CD14-positive monocyte (primary cell): ENCODE measurements around the gene SLC16A4. TPM values are rescaled to one million over a fixed set of nuclear protein-coding genes. Genes with fewer than 3 reads are reported as not detected.

Source experiments
- DNase-seq, 3 donors: peaks; one replicate each; pipeline ENCODE4 v3.0.0-alpha.2; 2011 to 2022
- H2AFZ ChIP-seq: 2 replicates; pipeline ENCODE4 v1.6.0; 2012; ENCODE audit warnings: mild to moderate bottlenecking, low read depth, low read length, inconsistent platforms; ENCODE audit not compliant: insufficient read depth, poor library complexity, severe bottlenecking
- H3K27ac ChIP-seq, 2 donors: 1 replicate in 1 of 2; 2 replicates in 1 of 2; pipeline ENCODE4 v1.5.1; 2012 to 2013; ENCODE audit warnings: low read length in 2 of 2, control low read depth in 1 of 2, inconsistent platforms in 1 of 2, low read depth in 1 of 2, mild to moderate bottlenecking in 1 of 2
- H3K27me3 ChIP-seq, 2 donors: one replicate each; pipeline versions ENCODE4 v1.6.0 to v1.6.1; 2011 to 2013; ENCODE audit warnings: low read length in 2 of 2; ENCODE audit not compliant: control insufficient read depth in 2 of 2, insufficient read depth in 2 of 2
- H3K36me3 ChIP-seq, 2 donors: replicated peaks in 1 of 2; 1 replicate in 1 of 2; 2 replicates in 1 of 2; pipeline versions ENCODE4 v1.5.1 to v1.6.1; 2012 to 2013; ENCODE audit warnings: low read length in 2 of 2, control low read depth in 1 of 2, inconsistent platforms in 1 of 2, mild to moderate bottlenecking in 1 of 2; ENCODE audit not compliant: insufficient read depth in 2 of 2, control insufficient read depth in 1 of 2
- H3K4me1 ChIP-seq, 2 donors: 1 replicate in 1 of 2; 2 replicates in 1 of 2; pipeline versions ENCODE4 v1.5.1 to v1.6.1; 2012 to 2013; ENCODE audit warnings: low read length in 2 of 2, control low read depth in 1 of 2, inconsistent platforms in 1 of 2, mild to moderate bottlenecking in 1 of 2, moderate library complexity in 1 of 2; ENCODE audit not compliant: insufficient read depth in 2 of 2, control insufficient read depth in 1 of 2
- H3K4me2 ChIP-seq: replicated peaks from 2 replicates; pipeline ENCODE3; 2012; ENCODE audit warnings: low read length, moderate library complexity, mild to moderate bottlenecking; ENCODE audit not compliant: poor library complexity, severe bottlenecking; ENCODE audit errors: extremely low read depth
- H3K4me3 ChIP-seq, 3 experiments: fragments of 200-600 bp in 1 of 3; sonication (generic) in 1 of 3; replicated peaks in 1 of 3; 1 replicate in 2 of 3; 2 replicates in 1 of 3; pipeline ENCODE4 v1.5.1; 2011 to 2013; ENCODE audit warnings: low read length in 3 of 3, mild to moderate bottlenecking in 3 of 3, control low read depth in 2 of 3, low read depth in 2 of 3, inconsistent platforms in 1 of 3, moderate library complexity in 1 of 3
- H3K79me2 ChIP-seq: 2 replicates; pipeline ENCODE4 v1.6.0; 2012; ENCODE audit warnings: mild to moderate bottlenecking, control low read depth, inconsistent platforms, low read length, moderate library complexity; ENCODE audit not compliant: insufficient read depth
- H3K9ac ChIP-seq: 2 replicates; pipeline ENCODE4 v1.6.0; 2017; ENCODE audit warnings: low read length, mild to moderate bottlenecking; ENCODE audit not compliant: insufficient read depth, poor library complexity, severe bottlenecking
- H3K9me3 ChIP-seq, 2 donors: replicated peaks in 1 of 2; 1 replicate in 1 of 2; 2 replicates in 1 of 2; pipeline versions ENCODE4 v1.5.1 to v1.6.1; 2012 to 2013; ENCODE audit warnings: low read length in 2 of 2, control low read depth in 1 of 2; ENCODE audit not compliant: control insufficient read depth in 1 of 2, insufficient read depth in 1 of 2
- H4K20me1 ChIP-seq: 2 replicates; pipeline ENCODE4 v1.6.0; 2012; ENCODE audit warnings: mild to moderate bottlenecking, low read length, control low read depth, moderate library complexity; ENCODE audit not compliant: insufficient read depth
- H3K27ac Mint-ChIP-seq, 7 donors: one replicate each; pipeline ENCODE4 v1.8.0; 2020; ENCODE audit warnings: mild to moderate bottlenecking in 7 of 7, mixed read lengths in 7 of 7, moderate library complexity in 6 of 7, inconsistent platforms in 2 of 7
- H3K27me3 Mint-ChIP-seq, 3 donors: one replicate each; pipeline ENCODE4 v1.8.0; 2021 to 2022; ENCODE audit warnings: low read depth in 3 of 3, mild to moderate bottlenecking in 3 of 3, mixed read lengths in 3 of 3, moderate library complexity in 3 of 3, inconsistent platforms in 1 of 3
- H3K36me3 Mint-ChIP-seq, 2 donors: one replicate each; pipeline ENCODE4 v1.8.0; 2020; ENCODE audit warnings: mixed read lengths in 2 of 2, inconsistent platforms in 1 of 2, mild to moderate bottlenecking in 1 of 2
- H3K4me1 Mint-ChIP-seq: one replicate; pipeline ENCODE4 v1.8.0; 2020; ENCODE audit warnings: mild to moderate bottlenecking, mixed read lengths
- H3K4me3 Mint-ChIP-seq, 2 donors: one replicate each; pipeline ENCODE4 v1.8.0; 2020; ENCODE audit warnings: mild to moderate bottlenecking in 2 of 2, mixed read lengths in 2 of 2, moderate library complexity in 1 of 2
- H3K9me3 Mint-ChIP-seq, 7 donors: one replicate each; pipeline ENCODE4 v1.8.0; 2020 to 2022; ENCODE audit warnings: mixed read lengths in 7 of 7, mild to moderate bottlenecking in 6 of 7, moderate library complexity in 6 of 7, inconsistent platforms in 2 of 7
- WGBS: methylation state at CpG from one replicate; pipeline ENCODE4 v1.1.5; 2013; ENCODE audit warnings: missing lambda C conversion rate; ENCODE audit not compliant: insufficient coverage; 5-methylcytosine and 5-hydroxymethylcytosine counted together
- intact Hi-C, 2 donors: fragments of 100-400 bp; cut with micrococcal nuclease; formaldehyde crosslinking; loops; one replicate each; pipeline versions ENCODE4 v1.15.0 to v1.15.1; 2023
- polyA plus RNA-seq, 3 donors: library from polyadenylated mRNA; depleted of rRNA in 1 of 3; unstranded in 2 of 3; stranded (reverse) in 1 of 3; fragments of 300-500 nt in 2 of 3; fragments of >200 nt in 1 of 3; fragmentation: Illumina TruSeq in 2 of 3; gene quantifications; 1 replicate in 2 of 3; 2 replicates in 1 of 3; pipeline ENCODE4 v1.2.3, GENCODE V29; 2012 to 2021
- TF ChIP-seq, protein P1 (sequence below): fragments of 200-600 bp; IDR thresholded peaks from one replicate; pipeline ENCODE4 v1.8.0; 2022; ENCODE audit warnings: antibody characterized with exemption, mild to moderate bottlenecking

Gene SLC16A4
- polyA plus RNA-seq, 3 donors, result 0.13 to 0.26 (median 0.25) TPM

- peaks cover 56% of the 10 kb centered on the region for H3K4me1 Mint-ChIP-seq
- peaks cover 0 to 1% (median 0%) of the 10 kb centered on the region in 3 donors for H3K27me3 Mint-ChIP-seq
- peak overlapping the region; percentile 94 to 99 for H3K27ac ChIP-seq
- peaks cover 36 to 59% of the 10 kb centered on the region in 2 donors for H3K4me1 ChIP-seq
- H3K9me3 Mint-ChIP-seq, result peaks cover 0 to 3% (median 0%) of the 10 kb centered on the region in 7 donors
- H3K4me3 Mint-ChIP-seq, result no peak overlapping the region
- H4K20me1 ChIP-seq, result peaks cover 52% of the 10 kb centered on the region
- peaks cover 62% of the 10 kb centered on the region for H3K79me2 ChIP-seq
- intact Hi-C loops, result no loop called here
- no peak overlapping the region for H3K27ac Mint-ChIP-seq
- H3K4me2 ChIP-seq, result peak overlapping the region; percentile 95
- H3K9ac ChIP-seq, result peak overlapping the region; percentile 91
- H2AFZ ChIP-seq, result peak overlapping the region; percentile 87
- no peak for DNase-seq
- TF ChIP-seq, protein P1, sequence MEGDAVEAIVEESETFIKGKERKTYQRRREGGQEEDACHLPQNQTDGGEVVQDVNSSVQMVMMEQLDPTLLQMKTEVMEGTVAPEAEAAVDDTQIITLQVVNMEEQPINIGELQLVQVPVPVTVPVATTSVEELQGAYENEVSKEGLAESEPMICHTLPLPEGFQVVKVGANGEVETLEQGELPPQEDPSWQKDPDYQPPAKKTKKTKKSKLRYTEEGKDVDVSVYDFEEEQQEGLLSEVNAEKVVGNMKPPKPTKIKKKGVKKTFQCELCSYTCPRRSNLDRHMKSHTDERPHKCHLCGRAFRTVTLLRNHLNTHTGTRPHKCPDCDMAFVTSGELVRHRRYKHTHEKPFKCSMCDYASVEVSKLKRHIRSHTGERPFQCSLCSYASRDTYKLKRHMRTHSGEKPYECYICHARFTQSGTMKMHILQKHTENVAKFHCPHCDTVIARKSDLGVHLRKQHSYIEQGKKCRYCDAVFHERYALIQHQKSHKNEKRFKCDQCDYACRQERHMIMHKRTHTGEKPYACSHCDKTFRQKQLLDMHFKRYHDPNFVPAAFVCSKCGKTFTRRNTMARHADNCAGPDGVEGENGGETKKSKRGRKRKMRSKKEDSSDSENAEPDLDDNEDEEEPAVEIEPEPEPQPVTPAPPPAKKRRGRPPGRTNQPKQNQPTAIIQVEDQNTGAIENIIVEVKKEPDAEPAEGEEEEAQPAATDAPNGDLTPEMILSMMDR, result no peak
- H3K4me3 ChIP-seq, result peak overlapping the region; percentile 66 to 99 (median 92)
- peaks cover 33 to 40% of the 10 kb centered on the region in 2 donors for H3K36me3 Mint-ChIP-seq
- H3K36me3 ChIP-seq, result peaks cover 32 to 45% of the 10 kb centered on the region in 2 donors
- 40% methylated on average over 3 of the region's 9 CpGs for WGBS
- no peaks in the 10 kb centered on the region for H3K9me3 ChIP-seq
- no peaks in the 10 kb centered on the region for H3K27me3 ChIP-seq
Measured at GRCh38 chr1:110340207-110340468, 50.7 kb downstream of the SLC16A4 start.

- H3K4me3 ChIP-seq, result peak overlapping the region; percentile 66 to 99 (median 92)
- Mint-ChIP-seq H3K27me3 (peaks cover 0 to 1% (median 0%) of the 10 kb centered on the region in 3 donors), H3K27ac (no peak overlapping the region), H3K4me3 (no peak overlapping the region), H3K4me1 (peaks cover 56% of the 10 kb centered on the region), H3K9me3 (peaks cover 0 to 3% (median 0%) of the 10 kb centered on the region in 7 donors), H3K36me3 (peaks cover 33 to 40% of the 10 kb centered on the region in 2 donors)
- H2AFZ ChIP-seq, result peak overlapping the region; percentile 87
- peak; percentile 29 to 54 (median 33) for DNase-seq
- H3K4me1 ChIP-seq, result peaks cover 36 to 59% of the 10 kb centered on the region in 2 donors
- H3K4me2 ChIP-seq, result peak overlapping the region; percentile 95
- H3K79me2 ChIP-seq, result peaks cover 57% of the 10 kb centered on the region
- no peaks in the 10 kb centered on the region for H3K27me3 ChIP-seq
- H3K9me3 ChIP-seq, result no peaks in the 10 kb centered on the region
- intact Hi-C loops, result loop anchor here in 1 of 2 donors (5.0 kb wide), 1 partner anchor 68 kb away; the partner anchor contains the start of gene LAMTOR5
- under 1% methylated on average over 74 of the region's 77 CpGs for WGBS
- H3K9ac ChIP-seq, result peak overlapping the region; percentile 91
- H4K20me1 ChIP-seq, result peaks cover 46% of the 10 kb centered on the region
- peaks cover 28 to 40% of the 10 kb centered on the region in 2 donors for H3K36me3 ChIP-seq
- TF ChIP-seq, protein P1, result no peak
- peak overlapping the region; percentile 94 to 99 for H3K27ac ChIP-seq
Measured at GRCh38 chr1:110339407-110340206, 51.2 kb downstream of the SLC16A4 start.
